Progenitor cell of endocrine pancreas (in vitro differentiated cells): ENCODE results near the gene PHACTR4. TPM values are rescaled to one million over a fixed set of nuclear protein-coding genes. Genes with fewer than 3 reads are reported as not detected.
A peak's percentile ranks its signal among the peaks of the same experiment; 100 is the strongest.

Experiments used
- DNase-seq: peaks from one replicate; pipeline ENCODE4 v3.0.0; 2021; ENCODE audit warnings: low spot score; ENCODE audit not compliant: unreplicated experiment
- H3K27ac Mint-ChIP-seq: 2 replicates; pipeline ENCODE4 v1.8.0; 2021; ENCODE audit warnings: mild to moderate bottlenecking, moderate library complexity, mixed read lengths
- H3K27me3 Mint-ChIP-seq: 2 replicates; pipeline ENCODE4 v1.8.0; 2021; ENCODE audit warnings: mixed read lengths
- H3K36me3 Mint-ChIP-seq: 2 replicates; pipeline ENCODE4 v1.8.0; 2022; ENCODE audit warnings: mixed read lengths; ENCODE audit not compliant: insufficient read depth
- H3K4me1 Mint-ChIP-seq: 2 replicates; pipeline ENCODE4 v1.8.0; 2021; ENCODE audit warnings: low read depth, mixed read lengths
- H3K4me3 Mint-ChIP-seq: 2 replicates; pipeline ENCODE4 v1.8.0; 2021; ENCODE audit warnings: low read depth, mild to moderate bottlenecking, moderate library complexity, mixed read lengths
- H3K9me3 Mint-ChIP-seq: 2 replicates; pipeline ENCODE4 v1.8.0; 2021; ENCODE audit warnings: low read depth, mixed read lengths
- CTCF ChIP-seq: fragments of 200-600 bp; sonication (generic); IDR thresholded peaks from one replicate; pipeline ENCODE4 v1.5.0; 2021; ENCODE audit warnings: antibody characterized with exemption, mild to moderate bottlenecking; ENCODE audit not compliant: unreplicated experiment
- total RNA-seq: library from RNA; stranded (reverse); gene quantifications from 2 replicates; pipeline ENCODE4 v1.2.1, GENCODE V29; 2021

PHACTR4 gene
- total RNA-seq, 1 donor from 2014 or later = 80.6 TPM

GRCh38 chr1:28412731-28413130 is 43.2 kb downstream of the PHACTR4 start:
- no peaks in the 10 kb centered on the region for H3K9me3 Mint-ChIP-seq
- H3K4me1 Mint-ChIP-seq = peaks cover 22% of the 10 kb centered on the region
- H3K36me3 Mint-ChIP-seq = peaks cover 2% of the 10 kb centered on the region

GRCh38 chr1:28416509-28417194 is 47.1 kb downstream of the PHACTR4 start:
- H3K27ac Mint-ChIP-seq = no peak overlapping the region
- no peak for DNase-seq
- H3K36me3 Mint-ChIP-seq = peaks cover 2% of the 10 kb centered on the region
- H3K27me3 Mint-ChIP-seq = no peaks in the 10 kb centered on the region
- peaks cover 21% of the 10 kb centered on the region for H3K4me1 Mint-ChIP-seq
- no peaks in the 10 kb centered on the region for H3K9me3 Mint-ChIP-seq
- TF ChIP-seq CTCF = no peak
- no peak overlapping the region for H3K4me3 Mint-ChIP-seq

More at GRCh38 chr1:28412731-28413130, 43.2 kb downstream of the PHACTR4 start:
- Mint-ChIP-seq H3K27ac (peak overlapping the region; percentile 31), H3K4me3 (no peak overlapping the region), H3K27me3 (no peaks in the 10 kb centered on the region)
- TF ChIP-seq CTCF = no peak
- DNase-seq = no peak

- H3K27ac Mint-ChIP-seq = no peak overlapping the region
- H3K4me3 Mint-ChIP-seq = no peak overlapping the region
- peaks cover 21% of the 10 kb centered on the region for H3K4me1 Mint-ChIP-seq
- no peak for TF ChIP-seq CTCF
- peaks cover 2% of the 10 kb centered on the region for H3K36me3 Mint-ChIP-seq
- H3K27me3 Mint-ChIP-seq = no peaks in the 10 kb centered on the region
- DNase-seq = no peak
- no peaks in the 10 kb centered on the region for H3K9me3 Mint-ChIP-seq
Observed at GRCh38 chr1:28417441-28417922, 47.9 kb downstream of the PHACTR4 start.

GRCh38 chr1:28417926-28418637 is 48.5 kb downstream of the PHACTR4 start:
- H3K27ac Mint-ChIP-seq = no peak overlapping the region
- TF ChIP-seq CTCF = no peak
- peaks cover 15% of the 10 kb centered on the region for H3K4me1 Mint-ChIP-seq
- no peaks in the 10 kb centered on the region for H3K9me3 Mint-ChIP-seq
- peaks cover 2% of the 10 kb centered on the region for H3K36me3 Mint-ChIP-seq
- no peak overlapping the region for H3K4me3 Mint-ChIP-seq
- no peaks in the 10 kb centered on the region for H3K27me3 Mint-ChIP-seq
- no peak for DNase-seq

- Mint-ChIP-seq H3K9me3 (no peaks in the 10 kb centered on the region), H3K27me3 (no peaks in the 10 kb centered on the region)
- TF ChIP-seq CTCF = no peak
Observed at GRCh38 chr1:28421744-28422143, 52.2 kb downstream of the PHACTR4 start.

More at GRCh38 chr1:28421744-28422143, 52.2 kb downstream of the PHACTR4 start:
- Mint-ChIP-seq H3K36me3 (peaks cover 3% of the 10 kb centered on the region), H3K27ac (no peak overlapping the region), H3K4me1 (peaks cover 2% of the 10 kb centered on the region), H3K4me3 (no peak overlapping the region)
- no peak for DNase-seq
